HepG2 (cell line): ENCODE results near the gene RNPS1. TPM values are rescaled to one million over a fixed set of nuclear protein-coding genes. Genes with fewer than 3 reads are reported as not detected.

Experiments
- ATAC-seq: fragments of 200-7000 bp; cut with Tn5 transposase; 3 replicates; pipeline ENCODE4 v1.9.1; 2020; ENCODE audit warnings: mild to moderate bottlenecking, moderate library complexity
- BruUV-seq: library from RNA; stranded (reverse); fragments of 400-500 nt; replicated peaks from 2 replicates; lab custom pipeline; 2021; lab: Mats Ljungman, UMichigan
- CTCF ChIA-PET: fragments of 300-600 bp; formaldehyde crosslinking; extraction: SDS; loops from one replicate; lab custom pipeline; 2021; ENCODE audit warnings: low total read pairs, inconsistent platforms, low intra/inter-chr PET ratio; lab: Yijun Ruan, JAX
- POLR2A ChIA-PET: fragments of 350-600 bp; sonication (Branson Sonifier 250); formaldehyde crosslinking; loops from one replicate; lab custom pipeline; 2020; ENCODE audit warnings: antibody characterized with exemption, inconsistent platforms; lab: Yijun Ruan, JAX
- DNase-seq: peaks from one replicate; pipeline ENCODE4 v3.0.0-alpha.2; 2015; ENCODE audit warnings: low spot score
- FAIRE-seq: peaks from 3 replicates; lab custom pipeline; 2011; peaks lifted over from hg19 to GRCh38; lab: Jason Lieb, UNC
- H2AFZ ChIP-seq: one replicate; pipeline ENCODE4 v1.6.1; 2011; ENCODE audit warnings: low read length, inconsistent platforms
- H3K27ac ChIP-seq: fragments of 300-600 bp; 3 replicates; pipeline ENCODE4 v1.8.0; 2011; ENCODE audit warnings: mixed run types, mild to moderate bottlenecking, mixed read lengths, low read length, inconsistent platforms; ENCODE audit not compliant: insufficient read depth; ENCODE audit errors: extremely low read length
- H3K27me3 ChIP-seq, 2 experiments: fragments of 200-600 bp in 1 of 2; 2 replicates in 1 of 2; 3 replicates in 1 of 2; pipeline versions ENCODE4 v1.6.0 to v1.8.0; 2011; ENCODE audit warnings: low read length in 2 of 2, mild to moderate bottlenecking in 2 of 2, moderate library complexity in 2 of 2, inconsistent platforms in 1 of 2; ENCODE audit not compliant: insufficient read depth in 2 of 2, control insufficient read depth in 1 of 2
- H3K36me3 ChIP-seq, 2 experiments: fragments of 200-600 bp in 1 of 2; replicated peaks in 1 of 2; 2 replicates in 1 of 2; 3 replicates in 1 of 2; pipeline versions ENCODE4 v1.5.1 to v1.8.0; 2011; ENCODE audit warnings: low read length in 2 of 2, inconsistent platforms in 1 of 2; ENCODE audit not compliant: insufficient read depth in 2 of 2, control insufficient read depth in 1 of 2
- H3K4me1 ChIP-seq: 2 replicates; pipeline ENCODE4 v1.5.1; 2012; ENCODE audit warnings: low read length, inconsistent platforms; ENCODE audit not compliant: insufficient read depth
- H3K4me2 ChIP-seq: 2 replicates; pipeline ENCODE4 v1.6.0; 2011; ENCODE audit warnings: low read depth, low read length, inconsistent platforms
- H3K4me3 ChIP-seq, 3 experiments: fragments of 200-600 bp in 1 of 3; sonication (generic), shearing (Covaris generic) in 1 of 3; replicated peaks in 1 of 3; 2 replicates each; pipeline ENCODE4 v1.5.1; 2011 to 2016; ENCODE audit warnings: low read length in 3 of 3, inconsistent platforms in 2 of 3, low read depth in 2 of 3, mild to moderate bottlenecking in 2 of 3, control low read depth in 1 of 3, mixed read lengths in 1 of 3; ENCODE audit not compliant: insufficient read depth in 1 of 3
- H3K79me2 ChIP-seq: one replicate; pipeline ENCODE4 v1.6.1; 2011; ENCODE audit warnings: low read length, inconsistent platforms; ENCODE audit not compliant: insufficient read depth
- H3K9ac ChIP-seq: 2 replicates; pipeline ENCODE4 v1.6.0; 2011; ENCODE audit warnings: mild to moderate bottlenecking, low read depth, low read length, inconsistent platforms; ENCODE audit not compliant: insufficient read depth
- H3K9me3 ChIP-seq: 2 replicates; pipeline ENCODE4 v1.5.1; 2012; ENCODE audit warnings: mild to moderate bottlenecking, low read length
- H4K20me1 ChIP-seq: 2 replicates; pipeline ENCODE4 v1.6.0; 2011; ENCODE audit warnings: inconsistent platforms, mild to moderate bottlenecking, low read length, moderate library complexity; ENCODE audit not compliant: insufficient read depth
- FOSL2 ChIP-seq: sonication (generic); formaldehyde crosslinking; IDR thresholded peaks from 2 replicates; pipeline ENCODE4 v1.4.0; 2020; ENCODE audit warnings: missing genetic modification reagents
- HNRNPH1 ChIP-seq: fragments of 200-400 bp; formaldehyde crosslinking; optimal IDR thresholded peaks from 2 replicates; pipeline ENCODE3; 2017; ENCODE audit warnings: mild to moderate bottlenecking, low read depth, low read length
- MED13 ChIP-seq: sonication (generic); formaldehyde crosslinking; IDR thresholded peaks from 2 replicates; pipeline ENCODE4 v1.5.0; 2020; ENCODE audit warnings: missing genetic modification reagents
- PHB2 ChIP-seq: fragments of 450-650 bp; IDR thresholded peaks from 2 replicates; pipeline ENCODE4 v1.6.1; 2018; ENCODE audit not compliant: partially characterized antibody
- POLR2AphosphoS2 ChIP-seq: IDR thresholded peaks from 2 replicates; pipeline ENCODE4 v1.6.1; 2011; ENCODE audit warnings: low read depth, low read length, improper control_type of control experiment
- SALL2 ChIP-seq: sonication (generic); formaldehyde crosslinking; IDR thresholded peaks from 2 replicates; pipeline ENCODE4 v1.8.1; 2023; ENCODE audit warnings: mild to moderate bottlenecking, missing genetic modification reagents, inconsistent platforms
- SMAD1 ChIP-seq: sonication (generic); formaldehyde crosslinking; IDR thresholded peaks from 2 replicates; pipeline ENCODE4 v1.4.0; 2020; ENCODE audit warnings: missing genetic modification reagents, low read depth, mild to moderate bottlenecking, borderline replicate concordance
- SMAD3 ChIP-seq: sonication (generic); formaldehyde crosslinking; IDR thresholded peaks from 2 replicates; pipeline ENCODE4 v1.4.0; 2020; ENCODE audit warnings: missing genetic modification reagents
- SMC3 ChIP-seq: IDR thresholded peaks from 2 replicates; pipeline ENCODE4 v1.6.1; 2011; ENCODE audit warnings: low read length, improper control_type of control experiment
- SOX6 ChIP-seq, 2 experiments: fragments of 450-650 bp in 1 of 2; sonication (generic) in 1 of 2; formaldehyde crosslinking in 1 of 2; IDR thresholded peaks; 2 replicates each; pipeline versions ENCODE4 v1.4.0 to v1.6.1; 2017 to 2020; ENCODE audit warnings: antibody characterized with exemption in 1 of 2, mild to moderate bottlenecking in 1 of 2, missing genetic modification reagents in 1 of 2
- SYNCRIP ChIP-seq: fragments of 200-400 bp; formaldehyde crosslinking; IDR thresholded peaks from 2 replicates; pipeline ENCODE4 v1.6.1; 2018; ENCODE audit warnings: mild to moderate bottlenecking, low read depth, low read length; ENCODE audit not compliant: insufficient read depth
- TRIM24 ChIP-seq: sonication (generic); formaldehyde crosslinking; IDR thresholded peaks from 2 replicates; pipeline ENCODE4 v1.8.0; 2022; ENCODE audit warnings: mild to moderate bottlenecking, missing genetic modification reagents
- ZFP36L1 ChIP-seq: sonication (generic); formaldehyde crosslinking; IDR thresholded peaks from 2 replicates; pipeline ENCODE4 v1.8.0; 2022; ENCODE audit warnings: mild to moderate bottlenecking, missing genetic modification reagents, moderate library complexity
- ZNF446 ChIP-seq: sonication (generic); formaldehyde crosslinking; IDR thresholded peaks from 2 replicates; pipeline ENCODE4 v1.5.0; 2020; ENCODE audit warnings: mild to moderate bottlenecking, missing genetic modification reagents
- ZNF468 ChIP-seq: sonication (generic); formaldehyde crosslinking; IDR thresholded peaks from 2 replicates; pipeline ENCODE4 v1.8.0; 2022; ENCODE audit warnings: mild to moderate bottlenecking, moderate library complexity, missing genetic modification reagents
- ZNF619 ChIP-seq: sonication (generic); formaldehyde crosslinking; IDR thresholded peaks from 2 replicates; pipeline ENCODE4 v1.4.0; 2020; ENCODE audit warnings: mild to moderate bottlenecking, missing genetic modification reagents
- ZSCAN12 ChIP-seq: sonication (generic); formaldehyde crosslinking; IDR thresholded peaks from 2 replicates; pipeline ENCODE4 v1.9.0; 2021; ENCODE audit warnings: mild to moderate bottlenecking, missing genetic modification reagents
- WGBS: methylation state at CpG from one replicate; pipeline ENCODE4 v1.1.6; 2017; ENCODE audit warnings: low lambda C conversion rate; 5-methylcytosine and 5-hydroxymethylcytosine counted together
- in situ Hi-C: cut with HindIII; loops from 2 replicates; pipeline ENCODE4 v1.10.0; 2017; ENCODE audit warnings: low pct_unique_long_range_greater_than_20kb; ENCODE audit not compliant: extremely low pct_ligation_motif_present
- intact Hi-C: fragments of 100-400 bp; cut with micrococcal nuclease; formaldehyde crosslinking; loops from one replicate; pipeline ENCODE4 v1.10.0; 2022; ENCODE audit not compliant: unreplicated experiment
- polyA plus RNA-seq, 8 experiments: library from polyadenylated mRNA; depleted of rRNA in 3 of 8; stranded (reverse) in 7 of 8; unstranded in 1 of 8; fragments of >200 nt; fragmentation: Illumina TruSeq in 4 of 8; extraction: Trizol in 4 of 8; gene quantifications; 2 replicates each; pipeline versions ENCODE4 v1.2.1 to v1.2.3, GENCODE V29; 2011 to 2016; ENCODE audit warnings: low read depth in 4 of 8, missing spikeins in 1 of 8, mixed read lengths in 1 of 8; ENCODE audit not compliant: insufficient read depth in 1 of 8
- total RNA-seq, 5 experiments: library from RNA; depleted of rRNA; stranded (reverse); fragments of >200 nt; fragmentation: Illumina TruSeq; extraction: Trizol; gene quantifications; 2 replicates each; pipeline ENCODE4 v1.2.3, GENCODE V29; 2016; ENCODE audit warnings: low read depth in 1 of 5
- TF ChIP-seq, protein P1 (sequence below): IDR thresholded peaks from 2 replicates; pipeline ENCODE4 v1.6.1; 2016; ENCODE audit warnings: low read depth, missing genetic modification reagents, missing compliant biosample characterization
- TF ChIP-seq, protein P2 (sequence below): sonication (generic); formaldehyde crosslinking; conservative IDR thresholded peaks from 2 replicates; pipeline ENCODE4 v1.8.0; 2022; ENCODE audit warnings: missing genetic modification reagents

RNPS1 gene
- total and polyA plus RNA-seq, 2 of the 13 experiments (the other 11 are each of a cell fraction or from before 2014, with no cell fraction given), result 126 to 133 TPM

DNA sequence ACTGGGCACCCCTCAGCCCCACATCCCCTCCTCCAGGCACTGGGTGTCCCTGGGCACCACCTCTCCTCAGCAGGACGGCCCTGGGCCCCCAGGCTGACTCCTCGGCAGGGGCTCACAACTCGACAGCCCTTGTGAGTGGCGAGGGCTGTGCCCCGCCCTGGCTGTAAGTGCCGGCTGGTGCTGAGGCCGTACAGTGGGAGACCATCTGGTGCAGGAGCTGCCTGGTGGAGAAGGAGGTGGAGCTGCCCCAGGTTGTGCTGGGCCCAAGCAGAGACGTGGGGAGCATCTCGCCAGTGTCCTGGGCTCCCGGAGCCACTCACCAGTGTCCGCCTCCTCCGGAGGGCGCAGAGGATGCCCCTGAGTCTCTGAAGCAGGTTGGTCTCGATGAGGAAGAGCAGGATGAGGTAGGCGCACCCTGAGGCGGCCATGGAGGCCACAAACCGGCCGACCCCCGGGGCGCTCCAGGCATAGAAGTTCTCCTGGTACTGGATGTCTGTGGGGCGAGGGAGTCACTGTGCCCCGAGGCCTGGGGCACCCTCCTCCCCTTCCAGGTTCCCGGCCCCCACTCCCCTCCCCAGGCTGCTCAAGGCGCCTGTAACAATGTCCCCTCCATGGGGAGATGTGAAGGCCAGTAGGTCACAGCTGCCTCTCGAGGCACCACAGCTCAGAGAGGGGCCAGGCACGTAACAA lies 15.1 kb upstream of the RNPS1 start:
- H3K27ac ChIP-seq, result no peak overlapping the region
- H2AFZ ChIP-seq, result no peak overlapping the region
- CTCF ChIA-PET, result no interaction called here
- no peak overlapping the region for H3K4me3 ChIP-seq
- 8% methylated on average over 4 of the region's 26 CpGs for WGBS
- FAIRE-seq (no peak), DNase-seq (no peak), ATAC-seq (no peak)
- intact Hi-C loops (no loop called here), in situ Hi-C loops (no loop called here)
- peaks cover 3% of the 10 kb centered on the region; the same call in 1 of the 2 replicates for H3K4me1 ChIP-seq
- no TSS peak for BruUV-seq
- peaks cover 31 to 86% of the 10 kb centered on the region in 2 experiments; a peak in 4 of 5 replicates for H3K27me3 ChIP-seq
- no peak overlapping the region for H3K9ac ChIP-seq
- no peaks in the 10 kb centered on the region for H3K36me3 ChIP-seq
- H3K79me2 ChIP-seq, result no peaks in the 10 kb centered on the region
- no peaks in the 10 kb centered on the region for H4K20me1 ChIP-seq
- H3K9me3 ChIP-seq, result no peaks in the 10 kb centered on the region
- no peak overlapping the region for H3K4me2 ChIP-seq
- POLR2A ChIA-PET, result no interaction called here
- TF ChIP-seq POLR2AphosphoS2 (no peak), SOX6 (IDR thresholded peaks at IDR 0.05) (no peak), SOX6 (CRISPR knock-in tag; IDR thresholded peaks at IDR 0.05) (no peak), SMC3 (no peak), ZSCAN12 (no peak), HNRNPH1 (no peak), SALL2 (CRISPR knock-in tag) (no peak), ZNF468 (no peak), TRIM24 (CRISPR knock-in tag) (no peak), ZFP36L1 (CRISPR knock-in tag) (no peak), MED13 (CRISPR knock-in tag) (no peak), PHB2 (no peak), ZNF446 (CRISPR knock-in tag) (no peak), SMAD1 (CRISPR knock-in tag) (no peak), ZNF619 (CRISPR knock-in tag) (no peak), SYNCRIP (no peak), SMAD3 (CRISPR knock-in tag) (no peak), FOSL2 (CRISPR knock-in tag) (no peak)
- TF ChIP-seq, protein P1, sequence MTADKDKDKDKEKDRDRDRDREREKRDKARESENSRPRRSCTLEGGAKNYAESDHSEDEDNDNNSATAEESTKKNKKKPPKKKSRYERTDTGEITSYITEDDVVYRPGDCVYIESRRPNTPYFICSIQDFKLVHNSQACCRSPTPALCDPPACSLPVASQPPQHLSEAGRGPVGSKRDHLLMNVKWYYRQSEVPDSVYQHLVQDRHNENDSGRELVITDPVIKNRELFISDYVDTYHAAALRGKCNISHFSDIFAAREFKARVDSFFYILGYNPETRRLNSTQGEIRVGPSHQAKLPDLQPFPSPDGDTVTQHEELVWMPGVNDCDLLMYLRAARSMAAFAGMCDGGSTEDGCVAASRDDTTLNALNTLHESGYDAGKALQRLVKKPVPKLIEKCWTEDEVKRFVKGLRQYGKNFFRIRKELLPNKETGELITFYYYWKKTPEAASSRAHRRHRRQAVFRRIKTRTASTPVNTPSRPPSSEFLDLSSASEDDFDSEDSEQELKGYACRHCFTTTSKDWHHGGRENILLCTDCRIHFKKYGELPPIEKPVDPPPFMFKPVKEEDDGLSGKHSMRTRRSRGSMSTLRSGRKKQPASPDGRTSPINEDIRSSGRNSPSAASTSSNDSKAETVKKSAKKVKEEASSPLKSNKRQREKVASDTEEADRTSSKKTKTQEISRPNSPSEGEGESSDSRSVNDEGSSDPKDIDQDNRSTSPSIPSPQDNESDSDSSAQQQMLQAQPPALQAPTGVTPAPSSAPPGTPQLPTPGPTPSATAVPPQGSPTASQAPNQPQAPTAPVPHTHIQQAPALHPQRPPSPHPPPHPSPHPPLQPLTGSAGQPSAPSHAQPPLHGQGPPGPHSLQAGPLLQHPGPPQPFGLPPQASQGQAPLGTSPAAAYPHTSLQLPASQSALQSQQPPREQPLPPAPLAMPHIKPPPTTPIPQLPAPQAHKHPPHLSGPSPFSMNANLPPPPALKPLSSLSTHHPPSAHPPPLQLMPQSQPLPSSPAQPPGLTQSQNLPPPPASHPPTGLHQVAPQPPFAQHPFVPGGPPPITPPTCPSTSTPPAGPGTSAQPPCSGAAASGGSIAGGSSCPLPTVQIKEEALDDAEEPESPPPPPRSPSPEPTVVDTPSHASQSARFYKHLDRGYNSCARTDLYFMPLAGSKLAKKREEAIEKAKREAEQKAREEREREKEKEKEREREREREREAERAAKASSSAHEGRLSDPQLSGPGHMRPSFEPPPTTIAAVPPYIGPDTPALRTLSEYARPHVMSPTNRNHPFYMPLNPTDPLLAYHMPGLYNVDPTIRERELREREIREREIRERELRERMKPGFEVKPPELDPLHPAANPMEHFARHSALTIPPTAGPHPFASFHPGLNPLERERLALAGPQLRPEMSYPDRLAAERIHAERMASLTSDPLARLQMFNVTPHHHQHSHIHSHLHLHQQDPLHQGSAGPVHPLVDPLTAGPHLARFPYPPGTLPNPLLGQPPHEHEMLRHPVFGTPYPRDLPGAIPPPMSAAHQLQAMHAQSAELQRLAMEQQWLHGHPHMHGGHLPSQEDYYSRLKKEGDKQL (CRISPR knock-in tag), result no peak
- TF ChIP-seq, protein P2, sequence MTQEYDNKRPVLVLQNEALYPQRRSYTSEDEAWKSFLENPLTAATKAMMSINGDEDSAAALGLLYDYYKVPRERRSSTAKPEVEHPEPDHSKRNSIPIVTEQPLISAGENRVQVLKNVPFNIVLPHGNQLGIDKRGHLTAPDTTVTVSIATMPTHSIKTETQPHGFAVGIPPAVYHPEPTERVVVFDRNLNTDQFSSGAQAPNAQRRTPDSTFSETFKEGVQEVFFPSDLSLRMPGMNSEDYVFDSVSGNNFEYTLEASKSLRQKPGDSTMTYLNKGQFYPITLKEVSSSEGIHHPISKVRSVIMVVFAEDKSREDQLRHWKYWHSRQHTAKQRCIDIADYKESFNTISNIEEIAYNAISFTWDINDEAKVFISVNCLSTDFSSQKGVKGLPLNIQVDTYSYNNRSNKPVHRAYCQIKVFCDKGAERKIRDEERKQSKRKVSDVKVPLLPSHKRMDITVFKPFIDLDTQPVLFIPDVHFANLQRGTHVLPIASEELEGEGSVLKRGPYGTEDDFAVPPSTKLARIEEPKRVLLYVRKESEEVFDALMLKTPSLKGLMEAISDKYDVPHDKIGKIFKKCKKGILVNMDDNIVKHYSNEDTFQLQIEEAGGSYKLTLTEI (CRISPR knock-in tag), result no peak
